Measurements from ENCODE around the gene BCAP29.
A peak's percentile ranks its signal among the peaks of the same experiment; 100 is the strongest.

BCAP29 gene

GRCh38 chr7:107641676-107642075 is 61.6 kb downstream of the BCAP29 start:
- TF ChIP-seq, protein P1, sequence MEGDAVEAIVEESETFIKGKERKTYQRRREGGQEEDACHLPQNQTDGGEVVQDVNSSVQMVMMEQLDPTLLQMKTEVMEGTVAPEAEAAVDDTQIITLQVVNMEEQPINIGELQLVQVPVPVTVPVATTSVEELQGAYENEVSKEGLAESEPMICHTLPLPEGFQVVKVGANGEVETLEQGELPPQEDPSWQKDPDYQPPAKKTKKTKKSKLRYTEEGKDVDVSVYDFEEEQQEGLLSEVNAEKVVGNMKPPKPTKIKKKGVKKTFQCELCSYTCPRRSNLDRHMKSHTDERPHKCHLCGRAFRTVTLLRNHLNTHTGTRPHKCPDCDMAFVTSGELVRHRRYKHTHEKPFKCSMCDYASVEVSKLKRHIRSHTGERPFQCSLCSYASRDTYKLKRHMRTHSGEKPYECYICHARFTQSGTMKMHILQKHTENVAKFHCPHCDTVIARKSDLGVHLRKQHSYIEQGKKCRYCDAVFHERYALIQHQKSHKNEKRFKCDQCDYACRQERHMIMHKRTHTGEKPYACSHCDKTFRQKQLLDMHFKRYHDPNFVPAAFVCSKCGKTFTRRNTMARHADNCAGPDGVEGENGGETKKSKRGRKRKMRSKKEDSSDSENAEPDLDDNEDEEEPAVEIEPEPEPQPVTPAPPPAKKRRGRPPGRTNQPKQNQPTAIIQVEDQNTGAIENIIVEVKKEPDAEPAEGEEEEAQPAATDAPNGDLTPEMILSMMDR (IDR thresholded peaks at IDR 0.05; ENCODE audit: low read depth, low read length), result no peak
- no peak for DNase-seq (ENCODE audit: extremely low read depth, low read depth)

- TF ChIP-seq, protein P1 (IDR thresholded peaks at IDR 0.05; ENCODE audit: low read depth, low read length), result no peak
Measured at GRCh38 chr7:107642501-107642900, 62.5 kb downstream of the BCAP29 start.

DNA sequence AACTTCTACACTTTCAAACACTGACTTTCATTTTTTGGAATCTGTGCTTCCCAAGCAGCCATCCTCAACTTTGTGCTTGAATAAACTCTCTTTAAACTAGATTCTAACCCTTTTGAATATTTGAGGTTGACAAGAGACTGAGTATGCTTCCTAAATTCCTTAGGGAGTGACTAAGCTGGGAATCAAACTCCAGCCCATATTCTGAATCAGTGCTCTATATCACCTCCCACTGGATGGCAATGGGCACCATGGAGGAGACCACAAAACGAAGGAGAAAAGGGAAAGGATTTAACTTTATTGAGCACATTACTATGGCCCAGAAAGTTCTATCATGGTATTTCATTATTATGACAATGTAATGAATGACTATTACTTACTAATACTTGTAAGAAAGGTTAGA is 63.4 kb downstream of the BCAP29 start:
- TF ChIP-seq, protein P1 (IDR thresholded peaks at IDR 0.05; ENCODE audit: low read depth, low read length), result peak; percentile 36
- DNase-seq (ENCODE audit: extremely low read depth, low read depth), result no peak

More at GRCh38 chr7:107642501-107642900, 62.5 kb downstream of the BCAP29 start:
- DNase-seq (ENCODE audit: extremely low read depth, low read depth), result no peak

DNA sequence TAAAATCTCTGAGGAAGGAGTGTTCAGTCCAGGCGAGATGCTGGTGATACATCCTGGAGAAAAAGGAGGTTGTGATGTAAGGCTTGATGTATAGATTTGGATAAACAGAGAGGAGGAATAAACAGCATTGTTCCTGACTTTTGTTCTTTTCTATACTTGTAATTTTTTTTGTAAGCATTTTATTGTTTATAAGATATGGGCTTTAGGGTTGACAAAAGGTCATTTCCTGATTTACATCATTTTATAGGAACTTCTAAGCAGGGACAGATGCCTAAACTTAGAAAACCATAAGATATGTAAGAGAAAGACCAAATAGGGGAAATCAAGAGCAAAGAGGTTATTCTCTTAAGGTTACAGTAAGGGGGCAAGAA is 63.9 kb downstream of the BCAP29 start:
- TF ChIP-seq, protein P1 (IDR thresholded peaks at IDR 0.05; ENCODE audit: low read depth, low read length), result no peak
- no peak for DNase-seq (ENCODE audit: extremely low read depth, low read depth)

DNA sequence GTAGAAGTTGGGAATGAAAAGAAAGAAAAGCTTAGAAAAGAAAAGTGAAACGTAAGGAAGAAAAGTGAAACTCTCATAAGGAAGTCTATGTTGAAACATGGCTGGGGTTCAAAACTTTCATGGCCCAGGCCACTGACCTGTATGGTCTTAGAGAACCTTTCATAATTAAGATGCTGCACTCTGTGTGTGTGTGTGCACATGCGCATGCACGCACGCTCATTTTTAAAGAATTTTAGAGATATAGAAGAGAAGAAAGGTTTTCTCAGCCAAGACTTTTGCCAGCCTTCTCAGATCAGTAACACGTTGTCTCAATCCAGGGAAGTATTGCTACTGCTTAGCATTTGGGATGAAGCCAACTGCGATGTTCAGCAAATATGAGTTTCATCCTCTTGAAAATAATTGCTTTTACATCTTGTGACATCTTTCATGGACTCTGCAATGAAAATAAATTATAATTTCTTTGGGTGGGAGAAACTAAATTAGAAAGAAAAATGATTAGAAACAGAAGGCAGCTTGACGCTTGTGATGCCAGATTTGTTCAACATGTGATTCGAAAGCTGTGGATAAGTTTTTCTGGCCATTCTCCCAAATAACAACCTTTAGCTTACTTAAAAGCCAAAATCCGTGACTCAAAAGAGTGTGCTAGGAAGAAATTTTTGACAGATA is 64.4 kb downstream of the BCAP29 start:
- DNase-seq (ENCODE audit: extremely low read depth, low read depth), result no peak
- TF ChIP-seq, protein P1 (IDR thresholded peaks at IDR 0.05; ENCODE audit: low read depth, low read length), result no peak

GRCh38 chr7:107652642-107653041 is 72.6 kb downstream of the BCAP29 start:
- DNase-seq (ENCODE audit: extremely low read depth, low read depth), result no peak
- TF ChIP-seq, protein P1 (IDR thresholded peaks at IDR 0.05; ENCODE audit: low read depth, low read length), result no peak

DNA sequence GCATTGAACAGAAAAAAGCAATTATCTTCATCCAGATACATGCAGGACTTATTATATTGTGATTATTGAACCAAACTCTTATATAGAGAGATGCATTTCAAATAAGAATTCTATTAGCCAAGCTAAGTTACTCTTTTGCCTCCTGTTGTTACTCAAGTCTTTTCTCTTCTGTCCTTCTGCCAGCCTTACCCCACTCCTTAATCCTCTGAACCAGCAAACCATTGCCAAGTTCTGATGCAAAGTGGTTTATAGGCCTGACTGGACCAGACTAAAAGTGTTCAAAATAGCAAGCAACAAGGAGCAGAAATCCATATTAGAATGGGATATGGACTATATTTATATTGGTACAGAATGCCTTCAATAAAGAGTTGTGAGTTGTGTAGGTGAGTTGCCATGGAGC is 78.4 kb downstream of the BCAP29 start:
- TF ChIP-seq, protein P1 (IDR thresholded peaks at IDR 0.05; ENCODE audit: low read depth, low read length), result no peak
- no peak for DNase-seq (ENCODE audit: extremely low read depth, low read depth)

Measured in AG09319 (cell line).